Erythroblast (primary cell): ENCODE data around the gene SLC35D3.

Source experiments
- GATA1 ChIP-seq: IDR thresholded peaks from 2 replicates; pipeline ENCODE4 v1.6.1; 2011; ENCODE audit warnings: low read depth, mild to moderate bottlenecking, control low read depth, low read length, moderate library complexity
- POLR2A ChIP-seq: IDR thresholded peaks from 2 replicates; pipeline ENCODE4 v1.6.1; 2011; ENCODE audit warnings: mild to moderate bottlenecking, low read length

DNA sequence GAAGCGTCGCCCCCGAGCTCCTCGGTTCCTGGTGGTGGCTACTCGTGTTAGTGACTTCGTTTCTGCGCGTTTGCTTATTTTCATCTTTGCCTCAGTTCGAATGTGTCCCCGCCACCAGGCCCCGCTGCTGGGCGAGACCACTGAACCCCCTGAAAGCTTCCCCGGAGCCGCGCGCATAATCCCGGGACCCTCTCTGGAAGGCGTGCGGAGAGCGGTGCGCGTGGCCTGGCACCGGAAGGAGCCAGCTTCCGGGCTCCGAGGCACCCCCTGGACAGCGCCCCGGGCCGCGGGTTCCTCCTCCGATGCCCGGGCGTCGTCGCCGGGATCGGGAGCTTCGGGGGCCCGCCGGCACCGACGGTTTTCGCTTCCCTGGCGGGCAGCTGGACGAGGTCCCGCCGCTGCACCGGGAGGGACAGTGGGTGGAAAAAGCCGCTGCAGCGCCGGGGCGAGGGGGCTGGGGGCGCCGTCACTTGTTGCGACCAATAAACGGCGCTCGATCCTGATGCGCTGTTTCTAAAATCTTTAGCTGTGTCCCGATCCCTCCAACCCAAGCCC is 643 bp upstream of the SLC35D3 start:
- TF ChIP-seq POLR2A (no peak), GATA1 (no peak)
